WTC11 (cell line): ENCODE measurements around the gene GOLGA8A.

Experiments
- AFF4 ChIP-seq: sonication (generic); formaldehyde crosslinking; IDR thresholded peaks from 2 replicates; pipeline ENCODE4 v1.8.1; 2023; ENCODE audit warnings: mild to moderate bottlenecking, missing genetic modification reagents, borderline replicate concordance
- ATF6 ChIP-seq: sonication (generic); formaldehyde crosslinking; IDR thresholded peaks from 2 replicates; pipeline ENCODE4 v1.8.1; 2023; ENCODE audit warnings: mild to moderate bottlenecking, missing genetic modification reagents
- CTCF ChIP-seq: fragments of 200-600 bp; IDR thresholded peaks from 2 replicates; pipeline ENCODE4 v1.8.0; 2022; ENCODE audit warnings: antibody characterized with exemption
- HMGXB4 ChIP-seq: sonication (generic); formaldehyde crosslinking; IDR thresholded peaks from 2 replicates; pipeline ENCODE4 v1.8.1; 2023; ENCODE audit warnings: mild to moderate bottlenecking, moderate library complexity, missing genetic modification reagents
- MAX ChIP-seq: sonication (generic); formaldehyde crosslinking; IDR thresholded peaks from 2 replicates; pipeline ENCODE4 v1.8.0; 2022; ENCODE audit warnings: mild to moderate bottlenecking, missing genetic modification reagents
- MLX ChIP-seq: sonication (generic); formaldehyde crosslinking; IDR thresholded peaks from 2 replicates; pipeline ENCODE4 v1.8.1; 2023; ENCODE audit warnings: mild to moderate bottlenecking, missing genetic modification reagents, moderate library complexity
- ZBTB21 ChIP-seq: sonication (generic); formaldehyde crosslinking; IDR thresholded peaks from 2 replicates; pipeline ENCODE4 v1.8.1; 2023; ENCODE audit warnings: mild to moderate bottlenecking, missing genetic modification reagents, borderline replicate concordance
- ZBTB43 ChIP-seq: sonication (generic); formaldehyde crosslinking; IDR thresholded peaks from 2 replicates; pipeline ENCODE4 v1.8.1; 2023; ENCODE audit warnings: mild to moderate bottlenecking, missing genetic modification reagents
- ZNF423 ChIP-seq: fragments of 250-450 bp; sonication (Bioruptor Pico); IDR thresholded peaks from 2 replicates; pipeline ENCODE4 v2.1.2; 2022; ENCODE audit warnings: mild to moderate bottlenecking, moderate library complexity

GRCh38 chr15:34470892-34471291 is 33.3 kb upstream of the GOLGA8A start:
- TF ChIP-seq MAX (CRISPR knock-in tag) (no peak), CTCF (no peak), ATF6 (CRISPR knock-in tag) (no peak), AFF4 (CRISPR knock-in tag) (no peak), ZBTB43 (no peak), HMGXB4 (no peak), MLX (no peak), ZNF423 (CRISPR knock-in tag) (no peak), ZBTB21 (CRISPR knock-in tag) (no peak)
